ENCODE results near the gene ANKRD9. TPM values are rescaled to one million over a fixed set of nuclear protein-coding genes. Genes with fewer than 3 reads are reported as not detected.
A peak's percentile ranks its signal among the peaks of the same experiment; 100 is the strongest.

ANKRD9 gene
- total and polyA plus RNA-seq, 2 donors (not counting 1 experiment from before 2014, with no cell fraction given): 2.7 to 22.0 TPM

GRCh38 chr14:102540315-102541028 is 30.9 kb upstream of the ANKRD9 start:
- H4K20me1 ChIP-seq (ENCODE audit: control insufficient read depth, extremely low read depth, insufficient read depth, low read length): no peaks in the 10 kb centered on the region
- no peaks in the 10 kb centered on the region for H3K9me3 ChIP-seq (ENCODE audit: control insufficient read depth, insufficient read depth, low read depth, low read length)
- H3K79me2 ChIP-seq (ENCODE audit: control insufficient read depth, insufficient read depth, low read length): no peaks in the 10 kb centered on the region
- no peak overlapping the region for H3K4me3 ChIP-seq (replicated peaks in 1 of 4; ENCODE audit: control extremely low read depth in 1 of 4, insufficient read depth in 1 of 4, low read depth in 3 of 4, low read length in 4 of 4)
- TF ChIP-seq CTCF (conservative IDR thresholded peaks at IDR 0.05 in 1 of 2, IDR thresholded peaks at IDR 0.05 in 1 of 2; ENCODE audit: low read depth in 1 of 2, low read length in 2 of 2) (no peak), EZH2 (IDR thresholded peaks at IDR 0.05; ENCODE audit: low read length, missing control alignments) (no peak)
- no peak overlapping the region for H3K9ac ChIP-seq (ENCODE audit: insufficient read depth, low read length)
- peaks cover 5% of the 10 kb centered on the region for H3K27me3 ChIP-seq (ENCODE audit: control insufficient read depth, insufficient read depth, low read length)
- no peak overlapping the region for H3K4me2 ChIP-seq (ENCODE audit: extremely low read depth, insufficient read depth, low read length)
- DNase-seq (ENCODE audit: low read depth in 2 of 2): peak; percentile 38 to 48
- no peak overlapping the region for H3K27ac ChIP-seq (ENCODE audit: insufficient read depth, low read length)
- no peaks in the 10 kb centered on the region for H3K36me3 ChIP-seq (ENCODE audit: control insufficient read depth, insufficient read depth, low read length)
- H3K4me1 ChIP-seq (ENCODE audit: control insufficient read depth, extremely low read depth, insufficient read depth, low read length): no peaks in the 10 kb centered on the region
- no peak overlapping the region for H2AFZ ChIP-seq (ENCODE audit: low read length)

- H3K27me3 ChIP-seq (ENCODE audit: control insufficient read depth, insufficient read depth, low read length): peaks cover 5% of the 10 kb centered on the region
- no peaks in the 10 kb centered on the region for H3K36me3 ChIP-seq (ENCODE audit: control insufficient read depth, insufficient read depth, low read length)
- H3K27ac ChIP-seq (ENCODE audit: insufficient read depth, low read length): no peak overlapping the region
- H3K4me2 ChIP-seq (ENCODE audit: extremely low read depth, insufficient read depth, low read length): no peak overlapping the region
- DNase-seq (ENCODE audit: low read depth in 2 of 2): peak; percentile 70 to 76
- H3K9ac ChIP-seq (ENCODE audit: insufficient read depth, low read length): no peak overlapping the region
- TF ChIP-seq EZH2 (IDR thresholded peaks at IDR 0.05; ENCODE audit: low read length, missing control alignments): no peak
- TF ChIP-seq CTCF (conservative IDR thresholded peaks at IDR 0.05 in 1 of 2, IDR thresholded peaks at IDR 0.05 in 1 of 2; ENCODE audit: low read depth in 1 of 2, low read length in 2 of 2): no peak
- no peaks in the 10 kb centered on the region for H3K4me1 ChIP-seq (ENCODE audit: control insufficient read depth, extremely low read depth, insufficient read depth, low read length)
- no peaks in the 10 kb centered on the region for H3K79me2 ChIP-seq (ENCODE audit: control insufficient read depth, insufficient read depth, low read length)
- H3K4me3 ChIP-seq (replicated peaks in 1 of 4; ENCODE audit: control extremely low read depth in 1 of 4, insufficient read depth in 1 of 4, low read depth in 3 of 4, low read length in 4 of 4): no peak overlapping the region
- no peaks in the 10 kb centered on the region for H4K20me1 ChIP-seq (ENCODE audit: control insufficient read depth, extremely low read depth, insufficient read depth, low read length)
- H3K9me3 ChIP-seq (ENCODE audit: control insufficient read depth, insufficient read depth, low read depth, low read length): no peaks in the 10 kb centered on the region
- H2AFZ ChIP-seq (ENCODE audit: low read length): no peak overlapping the region
Measured at GRCh38 chr14:102539544-102540314, 30.2 kb upstream of the ANKRD9 start.

Data from fibroblast of lung (primary cell).